Retinal pigment epithelial cell (primary cell): ENCODE results near the gene COPE.
"Not testable (repeated sequence)": the region's sequence is repeated elsewhere in the genome, so short reads cannot be mapped to it uniquely, and the experiment has no call there.

Experiments
- DNase-seq: peaks from one replicate; pipeline ENCODE4 v3.0.0-alpha.2; 2010; ENCODE audit warnings: low read depth
- H3K4me3 ChIP-seq: 2 replicates; pipeline ENCODE4 v1.5.1; 2011; ENCODE audit warnings: mild to moderate bottlenecking, low read length, control low read depth, moderate library complexity
- TF ChIP-seq, protein P1 (sequence below): conservative IDR thresholded peaks from 2 replicates; pipeline ENCODE4 v1.5.1; 2011; ENCODE audit warnings: low read depth, low read length, control low read depth, inconsistent platforms

The COPE gene

DNA sequence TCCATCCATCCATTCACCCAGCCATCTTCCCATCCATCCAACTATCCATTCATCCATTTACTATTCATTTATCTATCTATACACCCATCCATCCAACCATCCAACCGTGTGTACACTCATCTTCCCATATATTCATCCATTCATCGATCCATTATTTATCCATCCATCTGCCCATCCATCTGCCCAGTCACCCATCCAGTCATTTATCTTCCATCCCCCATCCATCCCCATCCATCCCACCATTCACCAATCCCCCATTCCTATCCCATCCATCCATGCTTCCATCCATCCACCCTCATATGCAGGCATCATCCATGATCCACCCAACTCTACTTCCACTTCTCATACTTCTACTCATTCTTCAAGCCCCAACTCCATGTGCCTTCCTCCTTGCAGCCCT lies 35.9 kb upstream of the COPE start:
- TF ChIP-seq, protein P1, sequence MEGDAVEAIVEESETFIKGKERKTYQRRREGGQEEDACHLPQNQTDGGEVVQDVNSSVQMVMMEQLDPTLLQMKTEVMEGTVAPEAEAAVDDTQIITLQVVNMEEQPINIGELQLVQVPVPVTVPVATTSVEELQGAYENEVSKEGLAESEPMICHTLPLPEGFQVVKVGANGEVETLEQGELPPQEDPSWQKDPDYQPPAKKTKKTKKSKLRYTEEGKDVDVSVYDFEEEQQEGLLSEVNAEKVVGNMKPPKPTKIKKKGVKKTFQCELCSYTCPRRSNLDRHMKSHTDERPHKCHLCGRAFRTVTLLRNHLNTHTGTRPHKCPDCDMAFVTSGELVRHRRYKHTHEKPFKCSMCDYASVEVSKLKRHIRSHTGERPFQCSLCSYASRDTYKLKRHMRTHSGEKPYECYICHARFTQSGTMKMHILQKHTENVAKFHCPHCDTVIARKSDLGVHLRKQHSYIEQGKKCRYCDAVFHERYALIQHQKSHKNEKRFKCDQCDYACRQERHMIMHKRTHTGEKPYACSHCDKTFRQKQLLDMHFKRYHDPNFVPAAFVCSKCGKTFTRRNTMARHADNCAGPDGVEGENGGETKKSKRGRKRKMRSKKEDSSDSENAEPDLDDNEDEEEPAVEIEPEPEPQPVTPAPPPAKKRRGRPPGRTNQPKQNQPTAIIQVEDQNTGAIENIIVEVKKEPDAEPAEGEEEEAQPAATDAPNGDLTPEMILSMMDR: no peak
- H3K4me3 ChIP-seq: no peak overlapping the region
- DNase-seq: no peak

DNA sequence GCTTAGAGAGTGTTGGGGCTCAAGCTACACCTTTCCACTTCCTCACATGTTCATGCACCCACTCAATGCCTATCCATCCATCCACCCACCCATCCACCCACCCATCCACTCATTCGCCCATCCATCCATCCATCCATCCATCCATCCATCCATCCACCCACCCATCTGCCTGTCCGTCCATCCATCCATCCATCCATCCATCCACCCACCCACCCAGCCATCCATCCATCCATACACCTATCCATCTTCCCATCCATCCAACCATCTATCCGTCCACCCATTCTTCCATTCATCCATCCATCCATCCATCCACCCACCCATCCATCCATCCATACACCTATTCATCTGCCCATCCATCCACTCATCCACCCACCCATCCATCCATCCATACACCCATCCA lies 34.9 kb upstream of the COPE start:
- DNase-seq: no peak
- H3K4me3 ChIP-seq: no peak overlapping the region
- TF ChIP-seq, protein P1: no peak

DNA sequence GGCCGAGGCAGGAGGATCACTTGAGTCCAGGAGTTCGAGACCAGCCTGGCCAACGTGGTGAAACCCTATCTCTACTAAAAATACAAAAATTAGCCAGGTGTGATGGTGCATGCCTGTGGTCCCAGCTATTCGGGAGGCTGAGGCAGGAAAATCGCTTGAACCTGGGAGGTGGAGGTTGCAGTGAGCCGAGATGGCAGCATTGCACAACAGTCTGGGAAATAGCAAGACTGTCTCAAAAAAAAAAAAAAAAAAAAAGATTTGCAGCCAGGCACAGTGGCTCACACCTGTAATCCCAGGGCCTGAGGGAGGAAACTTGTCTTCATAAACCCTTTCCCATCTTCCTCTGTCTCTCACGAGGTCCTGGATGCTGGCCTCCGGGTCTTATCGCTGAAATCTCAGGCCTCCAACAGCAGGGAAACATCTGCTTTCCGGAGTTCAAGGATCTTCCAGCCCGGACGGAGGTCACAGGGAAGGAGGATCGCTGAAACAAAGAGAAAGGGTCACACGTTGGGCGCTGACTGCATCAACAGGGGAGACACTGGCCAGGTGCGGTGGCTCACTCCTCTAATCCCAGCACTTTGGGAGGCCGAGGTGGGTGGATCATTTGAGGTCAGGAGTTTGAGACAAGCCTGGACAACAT lies 33.3 kb upstream of the COPE start:
- not testable (repeated sequence) for H3K4me3 ChIP-seq, DNase-seq

DNA sequence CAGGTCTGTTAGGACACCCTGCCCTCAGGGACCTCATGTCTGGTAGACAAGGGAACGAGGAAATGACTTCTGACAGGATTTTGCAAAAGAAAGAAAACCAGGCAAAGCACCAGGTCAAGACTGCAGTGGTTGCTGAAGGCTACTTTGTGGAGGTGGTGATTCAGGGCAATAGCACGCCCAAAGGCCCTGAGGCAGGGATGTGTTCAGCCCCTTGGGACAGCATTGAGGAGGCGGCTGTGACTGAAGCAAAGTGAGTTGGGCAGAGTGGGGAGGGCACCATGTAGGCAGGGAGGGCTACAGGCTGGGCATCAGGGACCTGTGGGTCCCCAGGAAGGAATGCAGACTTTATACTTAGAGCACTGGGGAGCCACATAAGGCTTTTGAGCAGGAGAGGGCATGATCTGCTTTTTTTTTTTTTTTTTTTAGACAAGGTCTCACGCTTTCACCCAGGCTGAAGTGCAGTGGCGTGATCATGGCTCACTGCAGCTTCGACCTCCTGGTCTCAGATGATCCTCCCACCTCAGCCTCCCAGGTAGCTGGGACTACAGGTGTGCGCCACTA lies 32.6 kb upstream of the COPE start:
- TF ChIP-seq, protein P1: no peak
- DNase-seq: no peak
- no peak overlapping the region for H3K4me3 ChIP-seq

DNA sequence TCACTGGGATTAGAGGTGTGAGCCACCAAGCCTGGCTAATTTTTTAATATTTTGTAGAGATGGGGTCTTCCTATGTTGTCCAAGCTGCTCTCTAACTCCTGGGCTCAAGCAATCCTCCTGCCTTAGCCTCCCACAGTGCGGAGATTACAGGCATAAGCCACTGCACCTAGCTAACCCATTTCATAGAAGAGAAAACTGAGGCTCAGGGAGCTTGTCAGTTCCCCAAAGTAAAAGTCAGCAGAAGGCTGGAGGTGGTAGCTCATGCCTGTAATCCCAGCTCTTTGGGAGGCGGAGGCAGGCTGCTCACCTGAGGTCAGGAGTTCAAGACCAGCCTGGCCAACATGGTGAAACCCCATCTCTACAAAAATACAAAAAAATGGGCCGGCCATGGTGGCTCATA lies 30.7 kb upstream of the COPE start:
- no peak overlapping the region for H3K4me3 ChIP-seq
- TF ChIP-seq, protein P1: no peak
- no peak for DNase-seq

DNA sequence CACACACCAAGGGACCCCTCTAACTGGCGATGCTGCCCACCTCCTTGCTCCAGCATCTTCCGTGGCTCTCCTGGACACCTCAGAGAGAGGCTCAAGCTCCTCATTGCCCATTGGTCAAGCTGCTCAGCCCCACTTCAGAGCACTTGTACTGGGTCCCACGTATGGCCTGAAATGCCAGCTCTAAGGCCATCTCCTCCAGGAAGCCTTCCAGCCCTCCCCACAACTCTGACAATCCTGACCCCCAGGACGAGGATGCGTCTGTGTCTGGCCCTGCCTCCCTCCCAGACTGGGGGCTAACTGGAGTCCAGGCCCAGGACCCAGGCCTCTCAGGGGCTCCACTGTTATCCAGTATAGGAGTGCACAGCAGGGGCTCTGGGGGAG lies 29.8 kb upstream of the COPE start:
- DNase-seq: no peak
- no peak overlapping the region for H3K4me3 ChIP-seq
- TF ChIP-seq, protein P1: no peak

DNA sequence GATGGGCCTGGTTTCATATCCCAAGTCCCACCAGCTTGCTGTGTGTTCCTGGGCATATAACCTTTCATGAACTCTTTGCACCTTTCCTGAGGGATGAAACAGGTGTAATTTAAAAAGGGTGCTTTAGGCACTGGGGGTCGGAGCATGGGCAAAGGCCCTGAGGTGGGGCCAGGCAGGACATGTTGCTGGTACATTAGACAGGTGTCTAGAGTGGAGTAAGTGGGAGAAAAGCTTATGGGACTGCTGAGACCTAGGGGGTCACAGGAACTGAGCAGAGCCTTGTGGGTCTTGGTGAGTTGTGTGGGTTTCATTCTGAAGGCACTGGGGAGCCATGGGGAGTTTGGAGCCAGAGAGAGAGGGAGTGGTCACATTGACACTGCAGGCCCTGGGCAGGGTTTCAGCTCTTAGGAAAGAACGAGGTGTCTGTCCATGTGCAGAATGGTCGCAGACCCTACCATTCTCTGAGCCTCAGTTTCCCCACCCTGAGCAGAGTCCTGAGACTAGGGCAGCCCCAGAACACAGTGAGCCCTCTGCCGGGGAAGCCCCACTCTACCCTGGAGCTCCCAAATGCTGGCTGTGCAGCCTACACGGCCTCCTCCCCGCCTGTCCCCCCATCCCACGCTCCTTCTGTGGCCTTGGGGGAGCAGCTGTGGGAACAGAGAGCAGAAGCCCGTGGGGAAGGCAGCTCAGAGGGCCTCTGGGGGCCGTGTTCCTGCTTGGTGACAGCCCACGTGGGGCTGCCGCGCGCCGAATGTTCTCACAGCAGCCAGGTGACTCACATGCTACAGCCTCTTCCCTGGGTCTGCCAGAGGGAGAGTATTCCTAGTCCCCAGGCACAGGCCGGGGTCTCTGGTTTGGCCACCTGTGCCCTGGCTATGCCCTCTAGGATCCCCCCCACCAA lies 29.1 kb upstream of the COPE start:
- TF ChIP-seq, protein P1: no peak
- DNase-seq: no peak
- H3K4me3 ChIP-seq: no peak overlapping the region
